MCF 10A (cell line): Measurements from ENCODE around the gene DLX4. TPM values are rescaled to one million over a fixed set of nuclear protein-coding genes. Genes with fewer than 3 reads are reported as not detected.

Experiments used
- BruUV-seq: library from RNA; stranded (reverse); fragments of 400-500 nt; replicated peaks from 2 replicates; lab custom pipeline; 2021; lab: Mats Ljungman, UMichigan
- CTCF ChIA-PET: fragments of 300-600 bp; sonication (Branson Sonifier 250); formaldehyde crosslinking; extraction: SDS; loops from one replicate; lab custom pipeline; 2021; ENCODE audit warnings: antibody characterized with exemption, inconsistent platforms; lab: Yijun Ruan, JAX
- POLR2A ChIA-PET: fragments of 300-600, 350-650 bp; sonication (Branson Sonifier 250); formaldehyde crosslinking; extraction: SDS; loops from one replicate; lab custom pipeline; 2020; ENCODE audit warnings: antibody characterized with exemption, inconsistent platforms; lab: Yijun Ruan, JAX
- DNase-seq: peaks from one replicate; pipeline ENCODE4 v3.0.0-alpha.2; 2018; ENCODE audit not compliant: unreplicated experiment
- H3K27ac Mint-ChIP-seq: one replicate; pipeline ENCODE4 v1.8.0; 2022; ENCODE audit warnings: mild to moderate bottlenecking, low read depth, mixed read lengths; ENCODE audit not compliant: unreplicated experiment
- H3K27me3 Mint-ChIP-seq: one replicate; pipeline ENCODE4 v1.8.0; 2022; ENCODE audit warnings: mixed read lengths; ENCODE audit not compliant: insufficient read depth, unreplicated experiment
- H3K36me3 Mint-ChIP-seq: one replicate; pipeline ENCODE4 v1.8.0; 2022; ENCODE audit warnings: mild to moderate bottlenecking, moderate library complexity, mixed read lengths; ENCODE audit not compliant: insufficient read depth, unreplicated experiment
- H3K4me1 Mint-ChIP-seq: one replicate; pipeline ENCODE4 v1.8.0; 2022; ENCODE audit warnings: mixed read lengths; ENCODE audit not compliant: insufficient read depth, unreplicated experiment
- H3K4me3 Mint-ChIP-seq: one replicate; pipeline ENCODE4 v1.8.0; 2022; ENCODE audit warnings: mild to moderate bottlenecking, moderate library complexity, mixed read lengths; ENCODE audit not compliant: unreplicated experiment
- H3K9me3 Mint-ChIP-seq: one replicate; pipeline ENCODE4 v1.8.0; 2022; ENCODE audit warnings: mixed read lengths; ENCODE audit not compliant: unreplicated experiment
- intact Hi-C: fragments of 100-400 bp; cut with micrococcal nuclease; formaldehyde crosslinking; loops from 2 replicates; pipeline ENCODE4 v1.14.1; 2022
- total RNA-seq: library from RNA; stranded (reverse); gene quantifications from 2 replicates; pipeline ENCODE4 v1.2.3, GENCODE V29; 2022
- TF ChIP-seq, protein P1 (sequence below): fragments of 200-600 bp; IDR thresholded peaks from one replicate; pipeline ENCODE4 v1.8.0; 2022; ENCODE audit warnings: antibody characterized with exemption, mild to moderate bottlenecking; ENCODE audit not compliant: unreplicated experiment

The DLX4 gene
- total RNA-seq, 1 experiment from 2014 or later = 0.56 TPM

DNA sequence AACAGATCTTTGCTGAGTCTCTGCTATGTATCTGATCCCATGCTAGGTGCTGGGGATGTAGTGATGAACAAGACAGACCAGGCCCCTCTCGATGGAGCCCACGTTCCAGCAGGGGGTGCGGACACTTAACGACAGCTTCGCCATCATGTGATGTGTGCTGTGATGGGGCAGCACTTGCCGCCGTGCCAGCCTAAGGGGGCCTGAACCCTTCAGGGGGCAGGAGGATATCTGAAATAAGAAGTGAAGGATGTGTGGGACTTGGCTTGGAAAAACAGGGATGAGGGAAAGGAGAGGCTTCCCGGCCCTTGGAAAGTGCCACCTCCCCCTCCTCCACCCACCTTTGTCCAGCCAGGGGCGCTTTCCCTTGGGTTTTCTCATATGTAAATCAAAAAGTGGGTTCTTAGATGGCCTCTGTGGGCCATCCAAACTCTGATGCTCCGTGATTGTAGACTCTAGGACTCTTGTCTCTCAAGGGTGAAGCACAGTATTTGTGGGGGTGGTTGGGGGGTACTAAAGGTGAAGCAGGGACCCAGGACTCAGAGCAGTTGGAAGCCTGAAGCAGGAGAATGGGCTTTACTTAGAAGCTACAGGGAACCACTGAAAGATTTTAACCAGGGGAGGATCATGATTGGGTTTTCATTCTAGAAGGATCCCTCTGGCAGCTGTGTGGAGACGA lies 30.0 kb downstream of the DLX4 start:
- DNase-seq = no peak
- Mint-ChIP-seq H3K27me3 (peaks cover 71% of the 10 kb centered on the region), H3K27ac (no peak overlapping the region), H3K4me1 (peaks cover 21% of the 10 kb centered on the region), H3K36me3 (peaks cover 5% of the 10 kb centered on the region), H3K9me3 (no peaks in the 10 kb centered on the region), H3K4me3 (peak overlapping the region; percentile 11)
- ChIA-PET POLR2A (interaction anchor here (1.0 to 3.2 kb wide), 5 partner anchors 12 to 138 kb away, joined by 3 to 12 read pairs (median 4); no protein-coding TSS in a partner anchor), CTCF (interaction anchor here (0.5 to 7.8 kb wide), 28 partner anchors 9 to 1631 kb away, joined by 3 to 241 read pairs (median 6); no protein-coding TSS in a partner anchor)
- TF ChIP-seq, protein P1, sequence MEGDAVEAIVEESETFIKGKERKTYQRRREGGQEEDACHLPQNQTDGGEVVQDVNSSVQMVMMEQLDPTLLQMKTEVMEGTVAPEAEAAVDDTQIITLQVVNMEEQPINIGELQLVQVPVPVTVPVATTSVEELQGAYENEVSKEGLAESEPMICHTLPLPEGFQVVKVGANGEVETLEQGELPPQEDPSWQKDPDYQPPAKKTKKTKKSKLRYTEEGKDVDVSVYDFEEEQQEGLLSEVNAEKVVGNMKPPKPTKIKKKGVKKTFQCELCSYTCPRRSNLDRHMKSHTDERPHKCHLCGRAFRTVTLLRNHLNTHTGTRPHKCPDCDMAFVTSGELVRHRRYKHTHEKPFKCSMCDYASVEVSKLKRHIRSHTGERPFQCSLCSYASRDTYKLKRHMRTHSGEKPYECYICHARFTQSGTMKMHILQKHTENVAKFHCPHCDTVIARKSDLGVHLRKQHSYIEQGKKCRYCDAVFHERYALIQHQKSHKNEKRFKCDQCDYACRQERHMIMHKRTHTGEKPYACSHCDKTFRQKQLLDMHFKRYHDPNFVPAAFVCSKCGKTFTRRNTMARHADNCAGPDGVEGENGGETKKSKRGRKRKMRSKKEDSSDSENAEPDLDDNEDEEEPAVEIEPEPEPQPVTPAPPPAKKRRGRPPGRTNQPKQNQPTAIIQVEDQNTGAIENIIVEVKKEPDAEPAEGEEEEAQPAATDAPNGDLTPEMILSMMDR = no peak
- intact Hi-C loops = loop anchor here (1.0 to 5.0 kb wide), 4 partner anchors 119 to 431 kb away; partner anchors contain the start of gene SLC35B1
- BruUV-seq = no TSS peak

DNA sequence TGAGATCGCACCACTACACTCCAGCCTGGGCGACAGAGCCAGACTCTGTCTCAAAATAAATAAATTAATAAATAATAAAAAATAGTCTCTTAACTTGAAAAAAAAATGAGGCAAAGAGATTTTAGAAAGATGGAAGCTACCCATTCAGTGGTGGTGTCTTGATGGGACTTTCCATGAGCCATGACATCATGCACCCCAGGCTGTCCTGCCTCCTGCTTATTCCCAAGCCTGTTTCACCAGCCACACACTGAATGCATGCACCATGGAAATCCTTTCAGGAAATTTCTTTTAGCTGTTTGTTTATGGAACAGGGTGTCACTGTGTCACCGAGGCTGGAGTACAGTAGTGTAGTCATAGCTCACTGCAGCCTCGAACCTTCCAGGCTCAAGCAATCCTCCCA lies 34.9 kb downstream of the DLX4 start:
- DNase-seq = no peak
- peaks cover 5% of the 10 kb centered on the region for H3K36me3 Mint-ChIP-seq
- ChIA-PET CTCF (interaction anchor here (0.6 to 1.1 kb wide), 3 partner anchors 90 to 867 kb away, joined by 3 to 5 read pairs (median 3); no protein-coding TSS in a partner anchor), POLR2A (no interaction called here)
- no peak overlapping the region for H3K27ac Mint-ChIP-seq
- H3K9me3 Mint-ChIP-seq = peaks cover 4% of the 10 kb centered on the region
- intact Hi-C loops = no loop called here
- peaks cover 50% of the 10 kb centered on the region for H3K27me3 Mint-ChIP-seq
- no peaks in the 10 kb centered on the region for H3K4me1 Mint-ChIP-seq
- no TSS peak for BruUV-seq
- H3K4me3 Mint-ChIP-seq = no peak overlapping the region
- TF ChIP-seq, protein P1 = no peak

DNA sequence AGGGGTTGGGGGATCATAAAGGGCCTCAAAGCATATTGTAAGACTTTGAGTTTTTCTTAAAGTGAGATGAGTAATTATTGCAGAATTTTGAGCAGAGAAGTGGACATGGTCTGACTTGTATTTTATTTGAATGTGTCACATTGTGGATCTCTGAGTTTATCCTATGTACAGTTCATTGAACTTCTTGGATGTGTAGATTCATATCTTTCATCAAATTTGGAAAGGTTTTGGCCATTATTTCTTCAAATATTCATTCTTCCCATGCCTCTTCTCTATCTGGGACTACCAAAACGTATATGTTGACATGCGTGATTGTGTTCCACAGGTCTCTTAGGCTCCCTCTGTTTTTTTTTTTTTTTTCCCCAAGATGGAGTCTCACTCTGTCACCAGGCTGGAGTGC lies 40.3 kb downstream of the DLX4 start:
- Mint-ChIP-seq H3K27ac (no peak overlapping the region), H3K27me3 (peaks cover 19% of the 10 kb centered on the region), H3K4me3 (no peak overlapping the region), H3K4me1 (no peaks in the 10 kb centered on the region), H3K9me3 (peaks cover 8% of the 10 kb centered on the region), H3K36me3 (no peaks in the 10 kb centered on the region)
- TF ChIP-seq, protein P1 = no peak
- ChIA-PET POLR2A (no interaction called here), CTCF (interaction anchor here (0.9 to 2.3 kb wide), 3 partner anchors 11 to 131 kb away, joined by 3 to 24 read pairs (median 13); no protein-coding TSS in a partner anchor)
- no peak for DNase-seq
- no TSS peak for BruUV-seq
- intact Hi-C loops = no loop called here

DNA sequence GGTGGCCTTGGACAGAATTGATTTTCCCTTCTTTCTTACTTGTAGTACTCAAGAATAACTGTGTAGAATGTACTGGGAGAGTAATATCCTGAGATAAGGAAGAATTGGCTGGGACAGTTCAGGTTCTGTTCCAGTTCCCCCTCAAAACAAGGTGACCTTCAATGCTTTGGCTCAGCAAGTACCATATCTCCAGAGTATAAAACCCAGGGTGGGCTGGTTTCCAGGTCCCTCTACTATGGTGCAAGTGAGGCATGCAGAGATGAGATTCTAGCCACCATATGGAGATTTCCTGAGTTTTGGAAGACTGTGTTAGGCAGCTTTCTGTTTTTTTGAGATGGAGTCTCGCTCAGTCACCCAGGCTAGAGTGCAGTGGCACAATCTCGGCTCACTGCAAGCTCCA lies 44.1 kb downstream of the DLX4 start:
- POLR2A ChIA-PET = no interaction called here
- Mint-ChIP-seq H3K36me3 (no peaks in the 10 kb centered on the region), H3K9me3 (peaks cover 19% of the 10 kb centered on the region), H3K4me3 (no peak overlapping the region), H3K4me1 (no peaks in the 10 kb centered on the region), H3K27ac (no peak overlapping the region), H3K27me3 (peaks cover 15% of the 10 kb centered on the region)
- no peak for DNase-seq
- CTCF ChIA-PET = no interaction called here
- intact Hi-C loops = no loop called here
- TF ChIP-seq, protein P1 = no peak
- BruUV-seq = no TSS peak
